Suprapubic skin (tissue), 4 donors: Measurements from ENCODE around the gene DHX34. TPM values are rescaled to one million over a fixed set of nuclear protein-coding genes. Genes with fewer than 3 reads are reported as not detected.

Experiments used
- DNase-seq, 2 donors: peaks; one replicate each; pipeline ENCODE4 v3.0.0-alpha.2; 2019; ENCODE audit warnings: low spot score in 2 of 2
- H3K27ac ChIP-seq: fragments of 200-600 bp; sonication (generic); one replicate; pipeline ENCODE4 v1.5.1; 2019
- H3K27me3 ChIP-seq: fragments of 200-600 bp; sonication (generic); one replicate; pipeline ENCODE4 v1.5.1; 2019
- H3K36me3 ChIP-seq: fragments of 200-600 bp; sonication (generic); one replicate; pipeline ENCODE4 v1.5.1; 2019
- H3K4me1 ChIP-seq: fragments of 200-600 bp; sonication (generic); one replicate; pipeline ENCODE4 v1.5.1; 2019
- H3K4me3 ChIP-seq: fragments of 200-600 bp; sonication (generic); one replicate; pipeline ENCODE4 v1.5.1; 2019; ENCODE audit warnings: mild to moderate bottlenecking
- H3K9me3 ChIP-seq: fragments of 200-600 bp; sonication (generic); one replicate; pipeline ENCODE4 v1.5.1; 2019
- CTCF ChIP-seq, 2 donors: fragments of 200-600 bp in 1 of 2; fragments of 450-650 bp in 1 of 2; sonication (generic) in 1 of 2; IDR thresholded peaks; one replicate each; pipeline ENCODE4 v1.5.1; 2016 to 2019; ENCODE audit warnings: antibody characterized with exemption in 2 of 2, mild to moderate bottlenecking in 1 of 2, moderate library complexity in 1 of 2
- EP300 ChIP-seq: sonication (generic); formaldehyde crosslinking; IDR thresholded peaks from one replicate; pipeline ENCODE4 v1.6.1; 2017; ENCODE audit warnings: antibody characterized with exemption
- POLR2A ChIP-seq, 2 donors: fragments of 450-650 bp; IDR thresholded peaks; one replicate each; pipeline ENCODE4 v1.6.1; 2017; ENCODE audit warnings: antibody characterized with exemption in 2 of 2, mild to moderate bottlenecking in 2 of 2, moderate library complexity in 2 of 2
- POLR2AphosphoS5 ChIP-seq, 3 donors: sonication (generic); formaldehyde crosslinking; IDR thresholded peaks; one replicate each; pipeline ENCODE4 v1.6.1; 2017; ENCODE audit warnings: antibody characterized with exemption in 3 of 3
- WGBS: methylation state at CpG from one replicate; pipeline ENCODE4 v1.1.5; 2018; 5-methylcytosine and 5-hydroxymethylcytosine counted together
- total RNA-seq, 4 donors: library from RNA; depleted of rRNA; stranded (reverse); fragments of >200 nt; gene quantifications; one replicate each; pipeline ENCODE4 v1.1.0, GENCODE V29; 2016

The DHX34 gene
- total RNA-seq, 4 donors from 2014 or later = 21.6 to 32.2 (median 25.3) TPM

- Histone ChIP-seq H3K27ac (no peak overlapping the region), H3K9me3 (no peaks in the 10 kb centered on the region), H3K27me3 (peaks cover 68% of the 10 kb centered on the region), H3K36me3 (no peaks in the 10 kb centered on the region), H3K4me1 (peaks cover 34% of the 10 kb centered on the region), H3K4me3 (peak overlapping the region; percentile 5)
- no peak for DNase-seq
- 2% methylated on average over 12 of the region's 17 CpGs for whole genome bisulfite sequencing
- TF ChIP-seq POLR2AphosphoS5 (IDR thresholded peaks at IDR 0.05) = no peak
- peak; percentile 46 to 93 for TF ChIP-seq CTCF (IDR thresholded peaks at IDR 0.05)
Measured at GRCh38 chr19:47427241-47428176, 78.4 kb downstream of the DHX34 start.

- H3K36me3 ChIP-seq = no peaks in the 10 kb centered on the region
- TF ChIP-seq CTCF (IDR thresholded peaks at IDR 0.05) (no peak), EP300 (no peak), POLR2AphosphoS5 (IDR thresholded peaks at IDR 0.05) (no peak), POLR2A (IDR thresholded peaks at IDR 0.05) (no peak)
- peaks cover 34% of the 10 kb centered on the region for H3K4me1 ChIP-seq
- DNase-seq = peak; percentile 92 to 93
- peak overlapping the region; percentile 5 for H3K4me3 ChIP-seq
- H3K27me3 ChIP-seq = peaks cover 63% of the 10 kb centered on the region
- H3K27ac ChIP-seq = no peak overlapping the region
- 1% methylated on average over 27 of the region's 27 CpGs for WGBS
- H3K9me3 ChIP-seq = no peaks in the 10 kb centered on the region
Measured at GRCh38 chr19:47428177-47428894, 79.2 kb downstream of the DHX34 start.

GRCh38 chr19:47429140-47429793 lies 80.2 kb downstream of the DHX34 start:
- Histone ChIP-seq H3K27ac (no peak overlapping the region), H3K4me1 (peaks cover 34% of the 10 kb centered on the region), H3K9me3 (no peaks in the 10 kb centered on the region), H3K4me3 (no peak overlapping the region), H3K27me3 (peaks cover 57% of the 10 kb centered on the region), H3K36me3 (no peaks in the 10 kb centered on the region)
- TF ChIP-seq POLR2A (IDR thresholded peaks at IDR 0.05) (no peak), CTCF (IDR thresholded peaks at IDR 0.05) (no peak), POLR2AphosphoS5 (IDR thresholded peaks at IDR 0.05) (no peak), EP300 (no peak)
- 24% methylated on average over 8 of the region's 20 CpGs for WGBS
- no peak for DNase-seq

- H3K27me3 ChIP-seq = peaks cover 52% of the 10 kb centered on the region
- peaks cover 34% of the 10 kb centered on the region for H3K4me1 ChIP-seq
- H3K4me3 ChIP-seq = peak overlapping the region; percentile 20
- H3K9me3 ChIP-seq = no peaks in the 10 kb centered on the region
- H3K36me3 ChIP-seq = no peaks in the 10 kb centered on the region
- TF ChIP-seq POLR2A (IDR thresholded peaks at IDR 0.05) (no peak), CTCF (IDR thresholded peaks at IDR 0.05) (peak in 1 of 2 donors; percentile 53), POLR2AphosphoS5 (IDR thresholded peaks at IDR 0.05) (no peak), EP300 (no peak)
- 11% methylated on average over 31 of the region's 69 CpGs for WGBS
- DNase-seq = no peak
- H3K27ac ChIP-seq = no peak overlapping the region
Measured at GRCh38 chr19:47430041-47430802, 81.1 kb downstream of the DHX34 start.
